SK-N-SH (cell line): Measurements from ENCODE around the gene SIGLEC9. TPM values are rescaled to one million over a fixed set of nuclear protein-coding genes. Genes with fewer than 3 reads are reported as not detected.

Experiments
- CTCF ChIA-PET: fragments of 300-600, 350-600 bp; formaldehyde crosslinking; extraction: SDS; loops from one replicate; lab custom pipeline; 2021; lab: Yijun Ruan, JAX
- POLR2A ChIA-PET: fragments of 350-600 bp; sonication (Branson Sonifier 250); formaldehyde crosslinking; extraction: SDS; loops from one replicate; lab custom pipeline; 2020; ENCODE audit warnings: antibody characterized with exemption, inconsistent platforms; lab: Yijun Ruan, JAX
- DNase-seq: peaks from one replicate; pipeline ENCODE4 v3.0.0; 2012
- H2AFZ ChIP-seq: fragments of 200-600 bp; sonication (generic); 2 replicates; pipeline ENCODE4 v1.8.1; 2016; ENCODE audit warnings: antibody characterized with exemption, mild to moderate bottlenecking, low read depth
- H3F3A ChIP-seq: fragments of 200-600 bp; sonication (generic); replicated peaks from 2 replicates; pipeline ENCODE3; 2016; ENCODE audit warnings: antibody characterized with exemption, mild to moderate bottlenecking; ENCODE audit not compliant: insufficient read depth
- H3K27ac ChIP-seq, 2 experiments: fragments of 200-500 bp in 1 of 2; fragments of 200-600 bp in 1 of 2; sonication (Bioruptor generic) in 1 of 2; sonication (generic), shearing (Covaris generic) in 1 of 2; 2 replicates each; pipeline versions ENCODE4 v1.5.1 to v1.6.1; 2014 to 2016; ENCODE audit warnings: low read depth in 2 of 2, inconsistent platforms in 1 of 2, low read length in 1 of 2, mild to moderate bottlenecking in 1 of 2, mixed read lengths in 1 of 2
- H3K27me3 ChIP-seq: fragments of 200-600 bp; sonication (generic), shearing (Covaris generic); 2 replicates; pipeline ENCODE4 v1.6.1; 2016; ENCODE audit warnings: mixed run types; ENCODE audit not compliant: insufficient read depth
- H3K36me3 ChIP-seq, 2 experiments: fragments of 200-500 bp in 1 of 2; fragments of 200-600 bp in 1 of 2; sonication (Bioruptor generic) in 1 of 2; sonication (generic) in 1 of 2; replicated peaks in 1 of 2; 2 replicates each; pipeline versions ENCODE3 to v1.5.1; 2014 to 2016; ENCODE audit warnings: low read length in 1 of 2, mild to moderate bottlenecking in 1 of 2; ENCODE audit not compliant: insufficient read depth in 2 of 2, control insufficient read depth in 1 of 2
- H3K4me1 ChIP-seq, 2 experiments: fragments of 200-500 bp in 1 of 2; fragments of 200-600 bp in 1 of 2; sonication (Bioruptor generic) in 1 of 2; sonication (generic), shearing (Covaris generic) in 1 of 2; 2 replicates each; pipeline versions ENCODE4 v1.5.1 to v1.6.1; 2014 to 2016; ENCODE audit warnings: low read depth in 1 of 2, low read length in 1 of 2, mixed run types in 1 of 2; ENCODE audit not compliant: insufficient read depth in 2 of 2, control insufficient read depth in 1 of 2
- H3K4me2 ChIP-seq: fragments of 200-600 bp; sonication (generic), shearing (Covaris generic); 2 replicates; pipeline ENCODE4 v1.6.1; 2017; ENCODE audit warnings: mixed run types
- H3K4me3 ChIP-seq, 2 experiments: fragments of 200-500 bp in 1 of 2; fragments of 200-600 bp in 1 of 2; sonication (Bioruptor generic) in 1 of 2; sonication (generic), shearing (Covaris generic) in 1 of 2; 2 replicates each; pipeline versions ENCODE4 v1.5.1 to v1.8.1; 2014 to 2016; ENCODE audit warnings: low read depth in 2 of 2, inconsistent platforms in 1 of 2, low read length in 1 of 2, mild to moderate bottlenecking in 1 of 2, mixed read lengths in 1 of 2, moderate library complexity in 1 of 2
- H3K79me2 ChIP-seq: fragments of 200-600 bp; sonication (generic); 2 replicates; pipeline ENCODE4 v1.8.1; 2017; ENCODE audit warnings: mild to moderate bottlenecking; ENCODE audit not compliant: insufficient read depth
- H3K9ac ChIP-seq: fragments of 200-600 bp; sonication (generic); 2 replicates; pipeline ENCODE4 v1.6.1; 2017; ENCODE audit warnings: mixed run types
- H3K9me2 ChIP-seq: fragments of 200-600 bp; sonication (generic); 2 replicates; pipeline ENCODE4 v1.6.1; 2017; ENCODE audit warnings: mixed run types
- H3K9me3 ChIP-seq: fragments of 200-600 bp; sonication (generic); 2 replicates; pipeline ENCODE4 v1.6.1; 2017; ENCODE audit warnings: mixed run types, mild to moderate bottlenecking, moderate library complexity
- H4K20me1 ChIP-seq: fragments of 200-600 bp; sonication (generic); 2 replicates; pipeline ENCODE4 v1.6.1; 2017; ENCODE audit warnings: mild to moderate bottlenecking, mixed run types; ENCODE audit not compliant: insufficient read depth
- CTCF ChIP-seq: fragments of 200-600 bp; sonication (generic); IDR thresholded peaks from 2 replicates; pipeline ENCODE4 v1.6.1; 2017; ENCODE audit warnings: antibody characterized with exemption, mild to moderate bottlenecking, moderate library complexity
- EZH2phosphoT487 ChIP-seq: fragments of 200-600 bp; sonication (generic); IDR thresholded peaks from 2 replicates; pipeline ENCODE4 v1.6.1; 2017; ENCODE audit warnings: low read depth, mixed run types, mild to moderate bottlenecking, antibody characterized with exemption, moderate library complexity, borderline replicate concordance
- FOSL2 ChIP-seq: IDR thresholded peaks from 2 replicates; pipeline ENCODE4 v1.4.0; 2012; ENCODE audit warnings: low read depth, mild to moderate bottlenecking, moderate library complexity, borderline replicate concordance
- FOXJ3 ChIP-seq: sonication (generic); formaldehyde crosslinking; IDR thresholded peaks from 2 replicates; pipeline ENCODE4 v1.5.1; 2020; ENCODE audit warnings: mild to moderate bottlenecking, missing genetic modification reagents
- IRF3 ChIP-seq: fragments of 150-350 bp; IDR thresholded peaks from 2 replicates; pipeline ENCODE4 v1.6.1; 2016; ENCODE audit warnings: mild to moderate bottlenecking, low read depth, low read length
- JUND ChIP-seq: IDR thresholded peaks from 2 replicates; pipeline ENCODE4 v1.4.0; 2012
- MAX ChIP-seq: IDR thresholded peaks from 2 replicates; pipeline ENCODE4 v1.4.0; 2012; ENCODE audit warnings: low read depth
- MEF2A ChIP-seq: IDR thresholded peaks from 2 replicates; pipeline ENCODE4 v1.4.0; 2012; ENCODE audit warnings: low read depth, borderline replicate concordance
- NFIC ChIP-seq: IDR thresholded peaks from 2 replicates; pipeline ENCODE4 v1.4.0; 2012; ENCODE audit warnings: borderline replicate concordance
- NRF1 ChIP-seq: IDR thresholded peaks from 2 replicates; pipeline ENCODE4 v1.6.1; 2012; ENCODE audit warnings: low read depth, mild to moderate bottlenecking, low read length
- POLR2AphosphoS5 ChIP-seq: IDR thresholded peaks from 2 replicates; pipeline ENCODE4 v1.6.1; 2012; ENCODE audit warnings: low read depth, low read length
- RCOR1 ChIP-seq: fragments of 150-350 bp; IDR thresholded peaks from 2 replicates; pipeline ENCODE4 v1.6.1; 2017; ENCODE audit warnings: antibody characterized with exemption, low read length
- REST ChIP-seq: IDR thresholded peaks from 2 replicates; pipeline ENCODE4 v1.6.1; 2012; ENCODE audit warnings: mild to moderate bottlenecking, low read depth, low read length, moderate library complexity
- RFX5 ChIP-seq: IDR thresholded peaks from 2 replicates; pipeline ENCODE4 v1.6.1; 2012; ENCODE audit warnings: mild to moderate bottlenecking, improper control_type of control experiment, low read length
- SIN3A ChIP-seq: IDR thresholded peaks from 2 replicates; pipeline ENCODE4 v1.6.1; 2012; ENCODE audit warnings: low read depth, mild to moderate bottlenecking, low read length, moderate library complexity, borderline replicate concordance
- SMC3 ChIP-seq: IDR thresholded peaks from 2 replicates; pipeline ENCODE4 v1.6.1; 2012; ENCODE audit warnings: low read depth, low read length, improper control_type of control experiment
- TEAD4 ChIP-seq: IDR thresholded peaks from 2 replicates; pipeline ENCODE4 v1.4.0; 2012; ENCODE audit warnings: mild to moderate bottlenecking, borderline replicate concordance; ENCODE audit not compliant: insufficient read depth
- USF1 ChIP-seq: IDR thresholded peaks from 2 replicates; pipeline ENCODE4 v1.4.0; 2012; ENCODE audit warnings: low read depth, borderline replicate concordance
- YY1 ChIP-seq: IDR thresholded peaks from 2 replicates; pipeline ENCODE4 v1.4.0; 2012; ENCODE audit warnings: low read depth, mild to moderate bottlenecking
- WGBS: methylation state at CpG from one replicate; pipeline ENCODE4 v1.1.6; 2017; ENCODE audit warnings: low lambda C conversion rate; 5-methylcytosine and 5-hydroxymethylcytosine counted together
- polyA plus RNA-seq, 3 experiments: library from polyadenylated mRNA; depleted of rRNA; stranded (reverse); fragments of >200 nt; gene quantifications; 2 replicates each; pipeline ENCODE4 v1.2.3, GENCODE V29; 2012

The SIGLEC9 gene
- polyA plus RNA-seq, 1 of the 3 experiments (the other 2 are of a cell fraction): not detected

- CTCF ChIA-PET: no interaction called here
- Histone ChIP-seq H3F3A (no peaks in the 10 kb centered on the region), H3K4me1 (no peaks in the 10 kb centered on the region), H3K9ac (no peak overlapping the region), H3K27ac (no peak overlapping the region), H4K20me1 (no peaks in the 10 kb centered on the region), H3K9me3 (no peaks in the 10 kb centered on the region), H2AFZ (no peak overlapping the region), H3K36me3 (no peaks in the 10 kb centered on the region), H3K27me3 (peaks cover 62% of the 10 kb centered on the region), H3K4me3 (no peak overlapping the region), H3K4me2 (no peak overlapping the region), H3K79me2 (no peaks in the 10 kb centered on the region), H3K9me2 (no peaks in the 10 kb centered on the region)
- TF ChIP-seq SMC3 (no peak), IRF3 (no peak), FOSL2 (no peak), EZH2phosphoT487 (no peak), FOXJ3 (CRISPR knock-in tag) (no peak), NRF1 (no peak), YY1 (no peak), POLR2AphosphoS5 (no peak), TEAD4 (no peak), MAX (no peak), USF1 (no peak), RCOR1 (no peak), MEF2A (no peak), JUND (no peak), SIN3A (no peak), CTCF (no peak), REST (no peak), RFX5 (no peak), NFIC (no peak)
- no peak for DNase-seq
- under 1% methylated on average over 4 of the region's 4 CpGs for WGBS
- POLR2A ChIA-PET: no interaction called here
Observed at GRCh38 chr19:51119101-51119500, 5.6 kb upstream of the SIGLEC9 start.
